ENCODE measurements around the gene SCYGR5.
"Not testable (repeated sequence)": the region's sequence is repeated elsewhere in the genome, so short reads cannot be mapped to it uniquely, and the experiment has no call there.

Gene SCYGR5

DNA sequence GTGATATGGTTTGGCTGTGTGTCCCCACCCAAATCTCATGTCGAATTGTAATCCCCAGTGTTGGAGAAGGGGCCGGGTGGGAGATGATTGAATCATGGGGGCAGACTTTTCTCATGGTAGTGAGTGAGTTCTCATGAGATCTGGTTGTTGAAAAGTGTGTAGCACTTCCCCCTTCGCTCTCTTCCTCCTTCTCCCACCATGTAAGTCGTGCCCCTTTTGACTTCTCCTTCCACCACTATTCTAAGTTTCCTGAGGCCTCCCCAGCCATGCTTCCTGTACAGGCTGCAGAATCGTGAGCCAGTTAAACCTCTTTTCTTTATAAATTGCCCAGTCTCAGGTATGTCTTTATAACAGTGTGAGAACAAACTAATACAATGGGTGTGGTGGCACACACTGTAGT is 7.0 kb downstream of the SCYGR5 start:
- DNase-seq (ENCODE audit: low read depth): not testable (repeated sequence)

DNA sequence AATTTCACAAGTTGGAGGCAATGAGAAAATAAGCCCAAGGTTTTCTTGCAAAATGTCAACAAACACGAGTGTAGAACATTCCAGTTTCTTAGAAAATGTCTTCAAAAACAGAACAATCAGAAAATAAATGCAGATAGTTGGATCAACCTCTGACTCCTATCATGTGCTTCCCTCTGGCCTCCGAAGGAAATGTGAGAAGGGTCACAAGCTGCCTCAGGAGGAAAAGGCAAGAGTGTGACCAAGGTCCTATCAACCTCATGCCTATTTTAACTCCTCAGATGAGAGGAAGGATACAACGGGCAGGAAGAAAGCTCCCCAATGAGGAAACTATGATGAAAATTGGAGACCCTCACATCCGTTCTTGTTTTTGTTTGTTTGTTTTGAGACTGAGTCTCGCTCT is 7.9 kb downstream of the SCYGR5 start:
- DNase-seq (ENCODE audit: low read depth): no peak

DNA sequence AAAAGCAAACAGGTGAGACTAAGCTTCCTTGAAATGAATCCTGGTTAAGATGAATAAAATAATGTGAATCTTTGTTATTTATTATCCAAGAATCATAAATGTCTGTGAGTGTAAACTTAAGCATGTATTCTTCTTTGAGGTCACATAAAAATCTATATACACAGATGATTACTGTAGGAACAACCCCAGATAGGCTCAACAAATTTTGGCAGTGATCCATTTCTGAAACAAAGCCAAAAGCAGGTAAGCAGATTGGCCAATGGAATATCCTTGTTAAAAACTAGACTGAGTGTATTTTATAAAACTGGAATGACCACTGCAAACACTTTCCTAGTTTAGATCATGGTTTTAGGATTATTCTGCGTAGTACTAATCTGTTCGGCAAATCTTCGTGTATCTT is 11.3 kb downstream of the SCYGR5 start:
- no peak for DNase-seq (ENCODE audit: low read depth)

DNA sequence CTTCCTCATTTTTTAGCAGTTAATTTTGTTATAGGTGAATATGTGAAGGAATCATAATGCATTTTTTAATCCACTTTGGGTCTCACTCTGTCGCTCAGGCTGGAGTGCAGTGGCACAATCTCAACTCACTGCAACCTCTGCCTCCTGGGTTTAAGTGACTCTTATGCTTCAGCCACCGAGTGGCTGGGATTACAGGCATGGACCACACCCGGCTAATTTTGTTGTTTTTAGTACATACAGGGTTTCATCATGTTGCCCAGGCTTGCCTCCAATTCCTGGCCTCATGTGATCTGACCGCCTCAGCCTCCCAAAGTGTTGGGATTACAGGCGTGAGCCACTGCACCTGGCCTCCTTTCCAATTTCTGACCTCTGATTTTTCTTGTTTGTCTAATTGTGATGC is 17.7 kb downstream of the SCYGR5 start:
- DNase-seq (ENCODE audit: low read depth): no peak

DNA sequence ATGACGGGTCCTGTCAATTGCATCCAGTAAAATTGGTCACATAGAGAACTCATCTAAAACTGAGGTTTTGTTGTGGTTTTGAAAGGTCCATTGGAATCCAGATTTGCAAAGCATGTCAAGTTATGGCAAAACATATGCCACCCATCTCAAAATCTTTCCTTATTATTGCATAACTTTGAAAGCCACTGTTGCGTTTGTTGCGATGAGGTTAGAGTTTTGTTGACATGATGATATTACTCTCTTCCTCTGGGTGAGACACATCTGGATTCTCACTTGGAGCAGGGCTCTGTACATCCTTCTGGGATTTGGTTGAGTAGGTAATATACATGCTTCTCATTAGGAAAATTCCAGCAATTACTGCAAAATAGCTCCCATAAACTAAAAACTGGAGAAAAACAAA is 20.6 kb downstream of the SCYGR5 start:
- no peak for DNase-seq (ENCODE audit: low read depth)

DNA sequence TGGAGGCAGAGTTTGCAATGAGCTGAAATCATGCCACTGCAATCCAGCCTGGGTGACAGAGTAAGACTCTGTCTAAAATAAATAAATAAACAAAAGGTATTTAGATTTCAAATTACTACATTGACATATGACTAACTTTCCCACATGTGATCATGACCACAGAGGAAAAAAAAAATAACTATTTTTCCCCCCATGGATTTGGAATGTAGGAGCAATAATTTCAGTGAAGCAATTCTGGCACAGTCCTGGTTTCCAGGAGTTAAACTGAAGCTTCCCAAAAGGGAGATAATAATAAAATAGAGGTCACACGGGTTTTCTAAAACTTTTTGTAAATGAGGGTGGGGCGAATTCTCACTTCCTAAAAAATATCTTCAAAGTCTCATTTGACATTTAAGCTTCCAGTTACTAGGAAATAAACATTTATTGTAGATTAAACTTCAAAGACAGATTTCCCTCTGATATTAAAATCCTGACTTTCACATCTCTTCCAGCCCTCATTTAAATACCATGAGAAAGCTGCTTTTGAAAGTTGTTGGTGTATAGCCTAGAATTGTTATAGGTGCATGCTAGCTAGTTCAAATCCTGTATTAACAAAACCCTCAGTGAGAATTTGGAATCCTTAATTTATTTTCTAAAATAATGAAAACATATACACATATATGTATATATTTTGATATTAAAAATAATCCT is 30.5 kb downstream of the SCYGR5 start:
- no peak for DNase-seq (ENCODE audit: low read depth)

DNA sequence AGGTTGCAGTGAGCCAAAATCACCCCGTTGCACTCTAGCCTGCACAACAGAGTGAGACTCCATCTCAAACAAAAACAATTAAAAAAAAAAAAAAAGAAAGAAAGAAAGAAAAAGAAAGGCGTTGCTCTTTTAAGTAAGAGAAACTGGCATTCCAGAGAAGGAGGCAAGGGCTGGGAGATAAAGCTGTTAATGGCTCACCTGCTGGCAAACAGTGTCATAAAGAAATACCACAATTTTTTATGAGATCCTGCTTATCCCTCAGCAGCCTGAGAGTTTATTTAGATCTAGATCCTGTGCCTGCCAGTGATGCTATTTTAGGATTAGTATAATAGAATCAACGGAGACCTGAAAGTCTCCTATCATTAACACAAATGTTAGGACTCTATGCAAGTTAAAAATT is 35.0 kb downstream of the SCYGR5 start:
- no peak for DNase-seq (ENCODE audit: low read depth)

DNA sequence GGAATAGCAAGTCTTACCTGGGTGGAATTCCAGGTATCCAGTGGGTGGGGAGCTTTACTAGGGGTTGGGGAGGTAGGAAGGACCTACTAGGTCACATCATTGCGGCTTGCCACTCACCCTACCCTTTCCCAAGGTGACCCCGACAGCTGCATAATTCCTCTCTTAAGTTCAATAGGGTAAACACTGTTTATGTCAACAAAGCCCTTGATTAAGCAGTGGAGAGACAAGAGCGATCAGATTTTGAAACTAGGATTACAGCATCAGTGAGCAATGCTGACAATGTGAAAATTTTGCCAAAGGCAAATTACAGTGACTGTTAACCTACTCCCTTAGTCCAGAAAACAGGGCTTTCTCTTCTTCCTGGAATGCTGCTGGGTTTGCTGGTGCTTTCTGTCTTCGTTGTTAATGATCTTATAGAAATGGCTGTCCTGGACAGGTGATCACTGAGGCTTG is 36.7 kb downstream of the SCYGR5 start:
- DNase-seq (ENCODE audit: low read depth): no peak

DNA sequence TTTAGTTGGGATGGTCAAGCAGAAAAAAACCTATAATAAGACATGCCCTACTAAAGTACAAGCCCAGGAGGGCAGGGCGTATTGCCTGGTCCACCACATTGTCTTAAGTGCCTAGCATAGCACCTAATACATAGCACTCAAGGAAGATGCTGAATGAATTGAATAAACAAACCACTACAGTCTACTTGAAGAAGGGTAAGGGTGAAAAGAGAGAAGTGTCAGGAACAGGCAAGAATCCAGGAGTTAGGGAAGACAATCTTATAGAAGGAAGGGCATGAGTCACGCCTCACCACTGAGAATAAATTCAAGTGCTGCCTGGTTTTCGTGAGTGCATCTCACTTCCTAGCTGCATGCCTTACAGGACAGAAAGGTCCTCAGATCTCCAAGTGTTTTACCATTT is 37.4 kb downstream of the SCYGR5 start:
- no peak for DNase-seq (ENCODE audit: low read depth)

DNA sequence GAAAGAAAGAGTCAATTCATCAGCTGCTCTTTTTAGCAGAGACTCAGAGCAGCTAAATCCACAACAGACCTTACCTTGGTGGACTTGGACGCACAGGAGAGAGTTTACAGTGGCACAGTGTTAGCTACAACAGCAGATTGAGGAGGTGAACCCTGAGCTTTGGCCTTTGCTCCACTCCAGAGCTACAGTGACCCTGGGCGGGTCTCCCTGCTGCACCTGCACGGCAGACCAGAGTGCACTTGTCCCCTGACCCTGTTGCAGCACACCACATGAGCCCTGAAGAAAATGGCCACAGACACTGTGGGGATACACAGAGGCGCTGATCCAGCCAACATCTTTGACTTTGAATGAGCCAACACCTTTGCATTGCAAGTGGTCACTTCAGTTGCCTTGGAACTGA is 40.3 kb downstream of the SCYGR5 start:
- no peak for DNase-seq (ENCODE audit: low read depth)

DNA sequence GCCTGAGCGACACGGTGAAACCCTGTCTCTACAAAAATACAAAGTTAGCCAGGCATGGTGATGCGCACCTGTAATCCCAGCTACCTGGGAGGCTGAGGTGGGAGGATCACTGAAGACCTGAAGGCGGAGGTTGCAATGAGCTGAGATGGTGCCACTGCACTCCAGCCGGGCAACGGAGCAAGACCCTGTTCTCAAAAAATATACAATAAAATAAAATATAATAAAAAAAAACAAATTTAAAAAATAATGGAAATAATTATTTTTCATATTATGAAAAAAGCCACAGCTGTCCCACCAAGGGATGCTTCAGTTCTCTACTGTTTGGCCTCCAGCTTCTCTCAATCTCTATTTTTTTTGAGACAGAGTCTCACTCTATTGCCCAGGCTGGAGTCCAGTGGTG is 40.8 kb downstream of the SCYGR5 start:
- no peak for DNase-seq (ENCODE audit: low read depth)

DNA sequence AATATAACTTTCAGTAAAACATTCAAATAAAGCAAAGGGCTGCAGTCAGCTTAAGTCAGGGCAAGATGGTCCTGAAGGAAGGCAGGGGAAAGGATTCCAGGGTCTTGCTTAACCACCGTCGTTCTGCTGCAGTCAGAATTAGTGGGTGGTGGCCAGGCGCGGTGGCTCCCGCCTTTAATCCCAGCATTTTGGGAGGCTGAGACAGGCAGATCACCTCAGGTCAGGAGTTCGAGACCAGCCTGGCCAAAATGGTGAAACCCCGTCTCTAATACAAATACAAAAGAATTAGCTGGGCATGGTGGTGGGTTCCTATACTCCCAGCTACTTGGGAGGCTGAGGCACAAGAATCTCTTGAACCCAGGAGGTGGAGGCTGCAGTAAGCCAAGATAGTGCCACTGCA is 44.4 kb downstream of the SCYGR5 start:
- DNase-seq (ENCODE audit: low read depth): no peak

DNA sequence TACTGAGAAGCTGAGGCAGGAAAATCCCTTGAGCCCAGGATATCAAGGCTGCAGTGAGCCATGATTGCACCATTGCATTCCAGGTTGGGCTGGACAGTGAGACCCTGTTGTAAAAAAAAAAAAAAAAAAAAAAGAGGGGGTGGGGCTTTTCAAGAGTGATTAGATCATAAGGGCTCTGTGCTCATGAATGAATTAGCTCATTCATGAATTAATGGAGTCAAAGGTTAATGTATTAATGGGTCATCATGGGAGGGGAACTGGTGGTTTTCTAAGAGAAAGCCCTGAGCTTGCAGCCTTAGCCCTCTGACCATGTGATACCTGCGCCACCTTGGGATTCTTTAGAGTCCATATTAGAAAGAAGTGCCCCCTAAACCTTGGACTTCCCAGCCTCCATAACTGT is 46.7 kb downstream of the SCYGR5 start:
- no peak for DNase-seq (ENCODE audit: low read depth)

DNA sequence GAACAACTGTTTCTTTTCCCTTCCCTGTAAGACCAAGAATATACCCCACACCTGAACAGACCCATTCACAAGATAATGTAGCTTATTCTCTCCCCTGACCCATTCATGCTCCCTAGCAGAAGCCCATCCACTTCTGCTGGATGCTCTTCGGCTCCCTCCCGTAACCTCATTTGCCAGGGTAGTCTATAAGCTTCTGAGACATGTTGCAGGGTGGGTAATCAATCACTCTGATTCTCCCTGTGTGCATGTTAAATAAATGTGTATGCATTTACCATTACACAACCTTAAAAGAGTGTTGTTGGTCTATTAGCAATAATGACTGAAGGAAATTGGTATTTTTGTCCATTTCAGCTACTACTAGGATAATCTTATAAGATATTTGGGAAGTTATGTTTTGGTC is 49.9 kb downstream of the SCYGR5 start:
- no peak for DNase-seq (ENCODE audit: low read depth)
